Fibroblast of skin of scalp (primary cell): ENCODE data around the gene B4GALT4.
"Not testable (repeated sequence)": the region's sequence is repeated elsewhere in the genome, so short reads cannot be mapped to it uniquely, and the experiment has no call there.

ENCODE experiments used
- DNase-seq: peaks from one replicate; pipeline ENCODE4 v3.0.0-alpha.2; 2013

The B4GALT4 gene

GRCh38 chr3:119194237-119195150 is 46.2 kb downstream of the B4GALT4 start:
- peak; percentile 65 for DNase-seq

DNA sequence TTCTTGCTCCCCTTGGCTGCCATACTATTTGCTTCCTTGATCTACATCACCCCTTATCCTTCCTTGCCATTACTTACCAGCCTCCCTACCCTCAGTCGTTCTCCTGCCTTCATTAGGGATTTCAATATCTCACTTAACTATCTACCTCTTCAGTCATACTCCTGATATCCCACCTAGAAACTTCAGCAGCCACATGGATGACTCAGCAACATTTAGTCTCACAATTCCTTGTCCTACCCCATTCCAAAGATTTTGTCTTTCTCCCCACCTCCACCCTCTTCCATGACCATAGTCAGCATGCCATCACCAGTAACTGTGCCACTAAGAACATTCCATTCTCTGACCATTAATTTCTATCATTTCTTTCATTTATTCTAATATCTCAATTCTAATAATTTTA is 48.9 kb downstream of the B4GALT4 start:
- DNase-seq: no peak

DNA sequence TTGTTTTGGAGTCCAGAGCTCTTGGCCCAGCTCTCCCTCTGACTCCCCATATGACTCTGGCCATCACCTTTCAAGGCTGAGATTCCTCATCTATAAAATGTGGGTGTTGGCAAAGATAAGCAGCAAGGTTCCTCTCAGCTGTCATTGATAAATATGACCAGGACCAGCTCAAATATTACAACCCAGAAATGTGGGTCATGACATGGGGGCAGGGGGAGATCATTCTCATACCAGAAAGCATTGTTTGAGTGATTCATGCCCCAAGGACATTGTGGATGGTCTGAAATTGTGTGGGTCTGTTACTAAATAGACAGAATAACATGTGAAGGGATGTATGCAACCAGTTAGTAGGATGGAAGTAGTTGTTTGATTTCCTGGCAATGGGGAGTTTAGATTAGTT is 53.4 kb downstream of the B4GALT4 start:
- DNase-seq: peak; percentile 24

DNA sequence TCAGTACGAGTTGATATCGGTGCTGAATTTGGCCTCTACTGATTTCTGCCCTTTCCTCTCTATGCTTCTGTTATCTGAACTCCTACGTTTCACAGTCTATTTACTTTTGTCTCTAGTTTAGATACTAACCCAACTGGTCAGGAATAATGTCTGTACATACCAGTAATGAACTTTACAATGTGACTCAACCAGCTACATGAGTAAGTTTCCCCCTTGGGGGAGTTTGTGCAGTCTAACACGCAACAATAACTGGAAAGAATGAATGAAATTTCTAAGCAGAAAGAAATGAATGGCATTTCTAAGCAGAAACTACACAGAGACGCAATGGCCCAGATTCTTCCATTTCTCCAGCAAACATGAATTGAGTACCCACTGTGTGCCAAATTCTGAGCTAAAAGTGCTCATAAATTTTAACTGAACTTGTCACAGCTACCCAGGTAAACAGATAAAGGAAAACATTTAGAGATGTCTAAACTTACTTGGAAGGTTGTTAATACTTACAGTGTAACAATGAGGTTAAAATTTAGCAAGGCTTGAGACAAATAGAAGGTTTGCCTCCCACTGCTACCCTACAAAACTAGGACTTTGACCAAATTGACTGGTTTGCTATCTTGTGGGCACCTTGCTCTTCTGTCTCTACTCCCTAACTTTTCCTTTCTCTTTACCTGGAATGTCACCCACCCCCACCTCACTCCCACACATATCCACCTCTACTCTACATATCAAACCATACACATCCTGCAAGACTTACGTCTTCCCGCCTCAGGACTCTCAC is 55.7 kb downstream of the B4GALT4 start:
- DNase-seq: peak; percentile 88

- DNase-seq: no peak
These were observed 56.6 kb downstream of the B4GALT4 start for GRCh38 chr3:119184111-119184510.

- DNase-seq: peak; percentile 37
These were observed 58.9 kb downstream of the B4GALT4 start for GRCh38 chr3:119181765-119182164.

DNA sequence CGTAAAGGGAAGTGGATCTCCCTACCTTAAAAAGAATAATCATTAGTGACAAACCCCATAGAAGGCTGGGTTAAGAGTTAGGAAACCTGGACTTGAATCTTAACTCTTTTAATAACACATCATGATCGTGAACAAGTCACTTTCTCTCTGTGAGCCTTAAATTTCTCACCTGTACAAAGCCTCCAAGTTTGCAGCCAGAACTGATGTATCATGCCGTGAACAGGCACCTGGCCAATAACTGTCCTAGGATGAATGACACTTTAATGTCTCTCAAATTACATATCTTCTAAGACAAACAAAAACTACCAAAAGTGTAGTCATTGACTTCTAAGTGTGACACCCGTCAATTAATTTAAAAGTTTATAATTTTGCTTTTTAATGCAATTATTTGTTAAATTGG is 63.4 kb downstream of the B4GALT4 start:
- no peak for DNase-seq

DNA sequence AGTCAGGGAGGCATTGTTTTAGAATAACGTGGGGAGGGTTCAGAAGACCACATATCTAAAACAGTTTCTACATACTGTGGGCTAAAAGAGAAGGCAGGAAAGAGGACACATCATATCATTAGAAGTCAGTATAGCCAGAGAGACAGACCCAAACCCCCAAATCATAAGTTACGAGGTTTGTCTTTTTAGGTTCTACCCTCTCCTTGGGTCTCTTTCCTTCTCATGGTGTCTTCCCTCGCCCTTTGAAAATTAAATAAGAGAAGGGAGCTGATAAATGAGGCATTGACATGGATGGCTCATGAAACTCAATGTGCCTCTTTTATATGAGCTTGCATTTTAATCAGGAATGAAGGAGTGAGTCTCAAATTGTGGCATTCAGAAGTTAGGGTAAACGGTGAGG is 63.9 kb downstream of the B4GALT4 start:
- DNase-seq: no peak

DNA sequence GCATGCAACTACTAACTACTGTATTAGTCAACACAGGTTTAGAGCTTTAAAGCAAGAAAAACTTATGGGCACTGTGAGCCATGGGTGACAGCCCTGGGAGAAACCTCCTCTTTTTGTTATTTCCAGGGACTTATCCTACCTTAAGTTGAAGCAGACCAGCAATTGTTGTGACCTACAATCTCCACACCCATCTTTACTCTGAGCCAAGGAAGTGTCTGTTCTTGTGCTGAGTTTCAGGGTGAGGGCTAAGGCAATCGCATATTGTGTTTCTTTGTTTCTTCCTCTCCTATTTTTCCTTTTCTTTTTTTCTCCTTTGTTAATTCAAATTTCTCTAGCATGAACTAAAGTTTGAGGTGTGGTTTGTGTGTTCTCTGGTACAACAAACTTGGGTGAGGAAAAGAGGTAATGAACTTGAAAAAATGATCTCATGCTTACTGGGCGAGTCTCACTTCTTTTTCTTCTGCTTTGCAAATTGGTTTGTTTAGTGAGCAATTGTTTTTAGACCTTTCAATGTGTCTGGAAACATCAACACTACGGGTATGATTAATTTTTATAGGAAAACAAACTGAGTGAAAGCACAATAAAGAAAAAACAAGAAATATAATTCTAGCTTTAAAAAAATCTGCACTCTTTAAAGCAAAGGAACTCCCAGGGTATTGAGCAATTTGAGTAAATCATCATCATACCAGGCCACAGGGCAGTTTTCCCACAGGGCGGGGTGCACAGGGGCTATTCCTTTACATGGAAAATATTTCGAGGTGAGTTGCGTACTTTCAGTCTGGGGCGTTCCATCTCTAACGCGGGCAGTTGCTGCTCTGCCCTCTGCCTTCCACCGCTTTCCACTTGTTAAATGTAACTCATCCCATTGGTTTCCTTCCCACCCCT is 64.6 kb downstream of the B4GALT4 start:
- no peak for DNase-seq

DNA sequence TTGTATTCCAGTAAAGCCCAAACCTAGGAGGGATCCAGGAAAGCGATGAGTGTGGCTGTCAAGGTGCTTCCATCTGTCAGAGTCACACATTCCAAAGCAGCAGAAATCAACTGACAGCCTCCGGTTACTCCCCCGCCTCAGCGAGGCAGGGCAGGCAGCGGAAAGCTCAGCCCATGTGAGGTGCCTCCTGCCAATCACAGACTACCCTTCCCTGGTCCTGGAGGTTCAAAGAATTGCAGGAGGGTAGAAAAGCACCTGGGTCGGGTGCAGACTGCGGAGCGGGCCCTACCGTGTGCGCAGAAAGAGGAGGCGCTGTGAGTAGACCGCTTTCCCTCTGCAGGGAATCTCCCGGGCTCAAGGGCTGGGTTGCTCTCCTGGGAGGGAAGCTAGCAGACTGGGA is 67.4 kb downstream of the B4GALT4 start, which contains the start of gene UPK1B:
Gene UPK1B (plus strand): TSS at position 274 of the 400 bp plus-strand sequence. CDS start 13,144 bp downstream, outside the sequence.
- no peak for DNase-seq

- DNase-seq: peak; percentile 20
These were observed 69.9 kb downstream of the B4GALT4 start for GRCh38 chr3:119170821-119171220.

GRCh38 chr3:119164745-119165144 is 75.9 kb downstream of the B4GALT4 start:
- DNase-seq: not testable (repeated sequence)
